IPS-20b (cell line): ENCODE results near the gene KDM4B.

Source experiments
- H3K27ac ChIP-seq: one replicate; pipeline ENCODE4 v1.5.1; 2013; ENCODE audit warnings: low read length
- H3K27me3 ChIP-seq: 2 replicates; pipeline ENCODE4 v1.6.1; 2013; ENCODE audit warnings: mild to moderate bottlenecking, low read length, inconsistent platforms; ENCODE audit not compliant: insufficient read depth
- H3K36me3 ChIP-seq: 2 replicates; pipeline ENCODE4 v1.6.1; 2013; ENCODE audit warnings: low read depth, mild to moderate bottlenecking, inconsistent platforms, low read length, moderate library complexity; ENCODE audit not compliant: insufficient read depth
- H3K4me1 ChIP-seq: 2 replicates; pipeline ENCODE4 v1.6.1; 2013; ENCODE audit warnings: mild to moderate bottlenecking, control low read depth, inconsistent platforms, low read length, moderate library complexity; ENCODE audit not compliant: insufficient read depth
- H3K4me3 ChIP-seq: 2 replicates; pipeline ENCODE4 v1.5.1; 2013; ENCODE audit warnings: mild to moderate bottlenecking, low read length, inconsistent platforms
- H3K9ac ChIP-seq: 2 replicates; pipeline ENCODE4 v1.6.1; 2013; ENCODE audit warnings: low read depth, mild to moderate bottlenecking, inconsistent platforms, low read length, moderate library complexity
- H3K9me3 ChIP-seq: 2 replicates; pipeline ENCODE4 v1.6.1; 2013; ENCODE audit warnings: mild to moderate bottlenecking, low read depth, low read length, inconsistent platforms; ENCODE audit not compliant: insufficient read depth

Gene KDM4B

DNA sequence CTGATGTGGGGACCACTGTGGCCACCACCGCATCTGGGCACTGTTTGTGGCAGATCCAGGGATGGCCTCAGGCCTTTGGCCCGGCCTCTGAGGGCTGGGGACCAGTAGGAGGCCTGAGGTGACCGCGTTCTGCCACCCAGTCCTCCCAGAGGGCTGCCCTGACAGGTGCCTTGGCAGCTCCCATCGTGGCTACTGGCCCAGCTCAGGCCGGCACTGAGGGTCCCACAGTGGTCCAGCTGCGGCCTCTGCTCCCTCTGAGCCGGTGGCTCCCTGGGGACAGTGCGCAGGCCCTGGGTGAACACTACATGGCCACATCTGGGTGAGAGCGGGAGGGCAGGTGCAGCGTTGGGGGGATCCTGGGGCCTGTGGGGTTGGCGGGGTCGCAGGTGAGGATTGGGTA, 61.9 kb downstream of the KDM4B start:
- H3K9me3 ChIP-seq, result no peaks in the 10 kb centered on the region
- no peaks in the 10 kb centered on the region for H3K4me1 ChIP-seq
- no peak overlapping the region for H3K4me3 ChIP-seq
- H3K36me3 ChIP-seq, result peaks cover 6% of the 10 kb centered on the region
- H3K27ac ChIP-seq, result no peak overlapping the region
- H3K9ac ChIP-seq, result no peak overlapping the region
- no peaks in the 10 kb centered on the region for H3K27me3 ChIP-seq

DNA sequence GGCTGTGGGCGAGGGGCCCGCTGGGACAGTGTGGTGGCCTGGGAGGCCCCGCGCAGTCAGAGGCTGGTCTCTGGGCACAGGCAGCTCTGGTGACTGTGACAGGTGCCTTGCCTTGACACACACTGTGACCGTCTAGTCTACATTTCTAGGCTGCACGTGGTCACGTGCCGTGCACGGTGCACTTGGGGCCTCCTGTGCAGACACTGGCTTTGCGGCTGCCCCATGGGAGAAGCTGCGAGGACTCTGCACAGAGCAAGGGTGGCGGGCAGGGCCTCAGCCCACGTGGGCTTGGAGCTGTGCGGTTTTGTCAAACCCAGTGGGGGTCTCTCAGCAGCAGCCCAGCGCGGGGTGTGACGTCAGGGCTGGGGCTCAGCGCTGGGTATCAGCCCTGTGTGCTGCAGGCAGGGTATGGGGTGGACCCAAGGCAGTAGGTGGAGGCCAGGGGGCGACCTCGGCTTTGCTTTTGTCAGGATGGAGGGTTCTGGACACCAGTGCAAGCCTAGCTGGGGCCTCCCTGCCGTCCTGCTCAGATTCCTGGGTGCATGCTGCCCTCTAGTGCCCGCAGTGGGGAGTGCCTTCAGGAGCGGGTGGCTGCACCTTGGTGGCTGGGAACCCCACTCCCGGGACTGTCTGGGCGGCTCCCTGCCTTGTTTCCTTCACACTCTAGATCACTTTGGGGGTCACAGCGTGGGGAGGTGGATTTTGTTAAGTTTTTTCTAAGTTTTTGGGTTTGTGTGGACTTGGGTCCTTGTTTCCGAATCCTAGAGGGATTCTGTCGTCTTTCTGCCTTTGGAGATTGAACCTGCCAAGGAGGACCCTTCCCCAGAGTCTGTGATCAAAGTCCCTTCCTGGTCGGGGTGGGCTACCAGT, 62.6 kb downstream of the KDM4B start:
- Histone ChIP-seq H3K9me3 (no peaks in the 10 kb centered on the region), H3K4me1 (no peaks in the 10 kb centered on the region), H3K4me3 (no peak overlapping the region), H3K36me3 (peaks cover 6% of the 10 kb centered on the region), H3K27me3 (no peaks in the 10 kb centered on the region), H3K27ac (no peak overlapping the region), H3K9ac (no peak overlapping the region)

DNA sequence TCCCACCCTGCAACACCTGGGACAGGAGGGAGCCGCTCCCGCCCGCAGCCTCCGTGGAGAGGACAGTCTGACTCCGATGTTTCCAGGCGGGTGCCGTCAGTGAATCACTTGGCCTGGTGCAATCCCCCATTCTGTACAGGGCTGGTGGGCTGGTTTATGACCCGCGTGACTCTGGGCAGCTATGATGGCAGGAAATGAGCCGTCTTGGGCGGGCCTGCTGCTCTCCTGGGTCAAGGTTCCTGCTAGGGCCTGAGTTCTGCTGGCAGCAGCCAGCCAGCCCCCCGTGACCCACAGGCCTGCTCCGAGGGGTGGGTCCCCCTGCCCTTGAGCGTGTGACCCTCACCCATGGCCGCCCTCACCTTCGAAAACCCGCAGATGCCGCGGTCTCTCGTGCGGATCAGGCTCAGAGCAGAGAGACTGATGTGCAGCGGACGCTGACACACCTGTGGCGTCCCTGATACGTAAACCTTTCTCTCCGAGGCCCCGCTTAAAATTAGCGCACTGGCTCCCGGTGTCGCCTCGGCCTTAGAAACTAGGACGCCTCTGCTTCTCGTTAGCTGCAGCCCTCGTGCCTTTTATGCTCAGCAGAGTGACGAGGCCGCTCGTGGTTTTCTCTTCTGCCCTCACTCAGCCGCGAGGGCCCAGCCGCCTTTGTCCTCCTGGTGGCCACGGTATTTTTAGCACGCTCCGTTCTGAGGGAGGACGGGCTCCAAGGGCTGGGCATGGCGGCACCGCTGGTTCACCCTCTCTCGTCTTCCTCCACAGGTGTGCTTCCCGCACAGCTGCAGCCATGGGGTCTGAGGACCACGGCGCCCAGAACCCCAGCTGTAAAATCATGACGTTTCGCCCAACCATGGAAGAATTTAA, 63.4 kb downstream of the KDM4B start:
- Histone ChIP-seq H3K27ac (no peak overlapping the region), H3K4me1 (no peaks in the 10 kb centered on the region), H3K9ac (no peak overlapping the region), H3K27me3 (no peaks in the 10 kb centered on the region), H3K36me3 (peaks cover 6% of the 10 kb centered on the region), H3K9me3 (no peaks in the 10 kb centered on the region), H3K4me3 (no peak overlapping the region)

DNA sequence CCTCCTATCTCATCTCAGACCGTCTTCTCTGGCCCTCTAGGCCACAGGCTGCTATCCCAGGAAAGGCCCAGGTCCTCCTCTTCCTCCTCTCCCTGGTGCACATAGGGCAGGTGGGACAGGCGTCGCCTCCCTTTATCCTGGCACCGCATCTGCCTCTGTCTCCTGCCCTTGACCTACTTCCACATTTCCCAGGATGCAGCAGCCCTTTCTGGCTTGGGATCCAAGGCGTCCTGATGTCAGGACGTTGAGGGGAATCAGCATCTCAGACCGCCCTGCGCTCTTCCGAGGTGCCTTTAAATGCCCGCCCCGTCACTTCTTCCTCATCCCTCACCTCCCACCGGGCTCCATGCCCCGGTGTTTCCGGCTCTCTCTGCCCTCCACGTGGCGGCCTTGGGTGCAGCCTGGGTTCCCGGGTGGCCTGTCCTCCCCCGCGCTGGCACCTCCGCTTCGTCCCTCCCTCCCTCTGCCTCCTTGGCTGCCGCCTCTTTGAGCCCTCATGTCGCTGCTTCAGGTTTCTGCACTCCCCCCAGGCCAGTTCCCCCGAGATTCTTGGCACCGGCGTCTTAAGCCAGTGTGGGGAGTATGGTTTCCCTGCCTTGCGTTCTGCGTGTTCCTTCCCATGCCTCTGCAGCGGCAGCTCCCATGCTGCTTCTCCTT, 66.3 kb downstream of the KDM4B start:
- Histone ChIP-seq H3K36me3 (peaks cover 8% of the 10 kb centered on the region), H3K9ac (no peak overlapping the region), H3K4me3 (no peak overlapping the region), H3K27me3 (no peaks in the 10 kb centered on the region), H3K4me1 (no peaks in the 10 kb centered on the region), H3K27ac (no peak overlapping the region), H3K9me3 (no peaks in the 10 kb centered on the region)

DNA sequence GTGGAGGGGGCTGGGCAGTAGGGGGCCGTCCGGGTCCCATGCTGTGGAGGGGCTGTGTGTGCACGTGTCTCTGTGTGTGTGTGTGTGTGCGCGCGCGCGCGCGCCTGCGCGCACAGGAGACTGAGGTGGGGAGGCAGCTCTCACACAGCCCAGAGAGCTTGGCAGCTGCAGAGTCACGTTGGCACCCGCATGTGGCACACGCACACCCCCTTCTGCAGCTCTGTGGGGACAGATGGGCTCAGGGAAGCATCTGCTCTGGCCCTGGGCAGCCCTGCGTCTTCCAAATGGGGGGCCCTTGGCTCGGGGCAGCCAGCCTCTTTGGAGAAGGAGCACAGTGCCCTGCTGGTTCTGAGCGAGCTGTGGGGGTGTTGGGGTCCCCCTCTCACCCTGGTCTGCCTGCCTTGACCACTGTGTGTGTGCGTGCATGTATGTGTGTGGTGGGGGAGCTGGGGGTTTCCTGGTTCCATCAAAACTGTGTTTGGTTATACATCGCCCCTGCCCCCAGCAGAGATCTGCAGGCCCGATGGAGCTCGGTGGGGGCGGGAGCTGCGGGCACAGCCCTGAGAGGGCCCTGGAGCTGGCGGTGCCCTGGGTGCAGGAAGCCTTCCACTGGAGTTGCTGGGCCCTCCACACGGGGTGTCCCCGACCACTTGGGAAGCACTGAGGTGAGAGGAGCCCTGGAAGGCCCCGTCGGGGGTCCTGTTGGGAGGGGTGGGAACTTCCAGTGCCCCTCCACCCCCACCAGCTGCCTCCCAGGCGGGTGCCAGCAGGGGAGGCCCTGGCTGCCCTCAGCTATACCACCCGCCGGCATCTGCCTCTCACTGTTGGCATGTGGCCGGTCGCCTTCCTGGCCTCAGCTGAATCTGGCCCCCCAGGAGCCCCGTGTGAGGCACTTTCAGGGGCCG, 67.1 kb downstream of the KDM4B start:
- Histone ChIP-seq H3K27ac (no peak overlapping the region), H3K36me3 (peaks cover 10% of the 10 kb centered on the region), H3K4me3 (no peak overlapping the region), H3K4me1 (no peaks in the 10 kb centered on the region), H3K9me3 (no peaks in the 10 kb centered on the region), H3K27me3 (no peaks in the 10 kb centered on the region), H3K9ac (no peak overlapping the region)

DNA sequence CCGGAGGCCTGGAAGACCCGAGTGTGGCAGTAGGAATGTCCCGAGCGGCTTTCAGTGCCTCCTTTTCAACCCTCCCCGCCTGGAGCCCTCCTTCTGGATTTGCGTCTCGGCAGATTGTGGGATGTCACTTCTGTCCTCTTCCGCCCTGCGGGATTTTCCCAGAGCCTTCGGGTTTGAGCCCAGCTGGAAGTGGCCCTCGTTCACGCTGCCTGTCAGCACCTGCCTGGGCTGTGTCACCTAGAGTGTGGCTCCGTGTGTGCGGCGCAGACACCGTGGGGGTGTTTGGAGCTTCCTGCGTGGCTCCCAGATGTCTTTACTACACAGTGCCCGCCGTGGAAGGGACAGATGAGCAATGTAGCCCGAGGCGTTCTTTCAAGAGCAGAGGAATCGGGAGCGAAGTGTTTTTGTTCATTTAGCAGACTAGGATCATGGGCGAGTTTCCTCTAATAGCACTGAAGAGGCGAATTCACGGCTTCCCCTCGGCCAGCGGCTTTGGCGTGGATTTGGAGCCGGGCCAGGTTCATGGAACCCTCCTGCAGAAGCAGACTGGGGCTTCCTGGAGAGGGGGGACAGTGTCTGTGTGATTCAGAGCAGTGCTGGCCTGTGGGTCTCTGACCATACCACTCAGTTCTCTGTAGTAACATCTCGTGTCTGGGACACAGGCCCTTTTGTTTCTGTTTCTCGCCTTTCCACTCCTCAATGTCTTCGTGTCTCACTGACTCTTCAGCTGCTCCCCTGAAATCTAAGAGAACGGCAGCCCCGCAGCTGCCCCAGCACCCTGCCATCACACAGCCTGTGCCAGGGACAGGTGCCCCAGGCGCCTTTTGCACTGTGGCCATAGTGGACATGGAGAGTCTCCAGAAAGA, 68.0 kb downstream of the KDM4B start:
- Histone ChIP-seq H3K4me1 (no peaks in the 10 kb centered on the region), H3K4me3 (no peak overlapping the region), H3K9me3 (no peaks in the 10 kb centered on the region), H3K36me3 (peaks cover 13% of the 10 kb centered on the region), H3K9ac (no peak overlapping the region), H3K27ac (no peak overlapping the region), H3K27me3 (no peaks in the 10 kb centered on the region)

DNA sequence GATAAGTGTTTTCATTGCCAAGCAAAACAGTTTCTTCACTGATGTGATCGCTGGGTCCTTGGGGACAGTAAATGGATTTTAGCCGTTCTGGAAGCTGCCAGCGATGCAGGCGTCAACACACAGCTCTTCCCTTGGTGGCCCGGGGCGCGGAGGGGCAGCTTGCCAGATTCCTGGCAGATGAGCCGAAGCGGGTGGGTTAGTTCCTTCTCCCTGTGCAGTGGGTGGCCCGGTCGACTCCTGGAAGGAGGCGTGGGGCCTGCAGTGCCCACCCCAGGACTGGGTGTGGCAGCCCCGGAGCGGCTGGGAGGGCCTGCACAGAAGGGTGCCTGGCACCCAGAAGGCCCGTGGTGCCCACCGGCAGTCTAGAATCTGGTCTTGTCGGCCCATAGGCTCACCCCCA, 69.0 kb downstream of the KDM4B start:
- H3K27me3 ChIP-seq, result no peaks in the 10 kb centered on the region
- no peak overlapping the region for H3K4me3 ChIP-seq
- peaks cover 15% of the 10 kb centered on the region for H3K36me3 ChIP-seq
- no peaks in the 10 kb centered on the region for H3K4me1 ChIP-seq
- H3K9ac ChIP-seq, result no peak overlapping the region
- no peak overlapping the region for H3K27ac ChIP-seq
- no peaks in the 10 kb centered on the region for H3K9me3 ChIP-seq

DNA sequence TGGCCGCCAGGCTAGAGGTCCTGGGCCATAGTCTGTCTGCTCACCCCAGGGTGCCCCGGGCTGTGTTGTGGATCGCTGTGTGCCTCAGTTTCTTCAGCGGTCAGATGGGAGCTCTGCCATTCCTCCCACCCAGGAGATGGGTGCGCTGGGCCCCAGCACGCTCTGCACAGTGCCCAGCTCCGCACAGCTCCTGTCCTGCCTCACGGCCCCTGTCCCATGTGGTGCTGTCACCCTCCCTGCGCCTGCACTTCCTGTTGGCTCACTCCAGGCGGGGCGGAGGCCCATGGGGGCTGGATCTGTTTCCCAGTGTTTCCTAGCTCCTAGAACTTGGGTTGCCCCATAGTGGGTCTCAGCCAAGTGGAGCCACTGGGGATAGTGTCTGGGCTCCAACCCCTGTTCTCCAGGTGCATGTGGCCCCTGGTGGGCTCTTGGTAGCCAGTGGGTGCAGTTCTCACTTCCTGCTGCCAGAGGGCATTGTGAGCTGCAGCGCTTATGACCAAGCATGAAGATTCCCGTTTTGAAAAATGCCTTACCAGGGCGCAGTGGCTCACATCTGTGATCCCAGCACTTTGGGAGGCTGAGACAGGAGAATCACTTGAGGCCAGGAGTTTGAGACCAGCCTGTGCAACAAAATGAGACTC, 69.8 kb downstream of the KDM4B start:
- H3K27me3 ChIP-seq, result no peaks in the 10 kb centered on the region
- no peak overlapping the region for H3K9ac ChIP-seq
- H3K4me1 ChIP-seq, result no peaks in the 10 kb centered on the region
- no peak overlapping the region for H3K27ac ChIP-seq
- H3K4me3 ChIP-seq, result no peak overlapping the region
- H3K9me3 ChIP-seq, result no peaks in the 10 kb centered on the region
- peaks cover 10% of the 10 kb centered on the region; the same call in 1 of the 2 replicates for H3K36me3 ChIP-seq

DNA sequence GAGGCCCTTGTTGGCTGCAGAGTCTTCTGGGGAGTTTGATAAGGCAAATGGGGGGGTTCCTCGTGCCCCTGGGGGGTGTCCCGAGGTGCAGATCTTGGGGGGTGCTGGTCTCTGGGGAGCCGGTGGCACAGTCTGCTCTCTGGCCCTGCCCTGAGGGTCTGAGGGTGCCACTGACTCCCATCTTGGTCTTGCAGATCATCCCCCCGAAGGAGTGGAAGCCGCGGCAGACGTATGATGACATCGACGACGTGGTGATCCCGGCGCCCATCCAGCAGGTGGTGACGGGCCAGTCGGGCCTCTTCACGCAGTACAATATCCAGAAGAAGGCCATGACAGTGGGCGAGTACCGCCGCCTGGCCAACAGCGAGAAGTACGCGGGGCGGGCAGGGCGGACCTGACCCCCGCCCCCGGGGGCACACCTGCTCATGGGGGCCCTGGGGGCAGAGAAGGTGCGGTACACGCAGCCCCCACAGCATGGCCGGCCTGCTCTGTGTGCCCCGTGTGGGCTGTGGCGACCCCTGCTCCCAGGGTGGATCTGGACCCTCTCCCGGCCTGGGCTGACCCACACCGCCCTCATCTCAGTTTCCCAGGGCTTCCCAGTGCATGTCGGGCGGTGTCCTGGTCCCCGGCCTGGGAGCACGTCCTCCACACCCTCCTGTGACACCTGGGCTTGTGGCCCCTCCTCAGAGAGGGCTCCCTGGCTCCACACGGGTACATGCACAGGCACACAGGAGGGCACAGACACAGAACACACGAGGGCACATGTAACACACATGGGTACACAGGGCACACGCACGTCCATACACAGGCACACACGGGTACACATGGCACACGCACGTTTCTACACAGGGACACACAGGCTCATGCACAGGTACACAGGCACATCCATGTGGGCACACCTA, 71.0 kb downstream of the KDM4B start:
- Histone ChIP-seq H3K9me3 (no peaks in the 10 kb centered on the region), H3K27ac (no peak overlapping the region), H3K4me1 (no peaks in the 10 kb centered on the region), H3K36me3 (peaks cover 10% of the 10 kb centered on the region; the same call in 1 of the 2 replicates), H3K4me3 (no peak overlapping the region), H3K27me3 (no peaks in the 10 kb centered on the region), H3K9ac (no peak overlapping the region)
